GM19351 (cell line): ENCODE results near the gene TP63.
A peak's percentile ranks its signal among the peaks of the same experiment; 100 is the strongest.

Experiments used
- ATAC-seq: cut with Tn5 transposase; IDR thresholded peaks from one replicate; pipeline ENCODE4 v1.9.1; 2021; ENCODE audit warnings: mild to moderate bottlenecking, moderate library complexity; ENCODE audit not compliant: unreplicated experiment

The TP63 gene

GRCh38 chr3:189806171-189806951, 175.2 kb downstream of the TP63 start:
- ATAC-seq = no peak

GRCh38 chr3:189808246-189809007, 177.2 kb downstream of the TP63 start:
- ATAC-seq = no peak

- no peak for ATAC-seq
Observed at GRCh38 chr3:189809583-189809982, 178.4 kb downstream of the TP63 start.

GRCh38 chr3:189812806-189813465, 181.7 kb downstream of the TP63 start:
- ATAC-seq = no peak

GRCh38 chr3:189813647-189814240, 182.6 kb downstream of the TP63 start:
- ATAC-seq = no peak

GRCh38 chr3:189820365-189820720, 189.2 kb downstream of the TP63 start:
- peak; percentile 95 for ATAC-seq

- ATAC-seq = no peak
Observed at GRCh38 chr3:189821262-189821661, 190.1 kb downstream of the TP63 start.

- no peak for ATAC-seq
Observed at GRCh38 chr3:189822726-189823125, 191.5 kb downstream of the TP63 start.

GRCh38 chr3:189824629-189825312, 193.6 kb downstream of the TP63 start:
- ATAC-seq = no peak

GRCh38 chr3:189826566-189826965, 195.4 kb downstream of the TP63 start:
- ATAC-seq = no peak

- no peak for ATAC-seq
Observed at GRCh38 chr3:189827108-189827507, 195.9 kb downstream of the TP63 start.

GRCh38 chr3:189830401-189830800, 199.2 kb downstream of the TP63 start:
- no peak for ATAC-seq

GRCh38 chr3:189833266-189833665, 202.1 kb downstream of the TP63 start:
- no peak for ATAC-seq

GRCh38 chr3:189833996-189834395, 202.8 kb downstream of the TP63 start:
- no peak for ATAC-seq

- no peak for ATAC-seq
Observed at GRCh38 chr3:189834462-189834861, 203.3 kb downstream of the TP63 start.

- ATAC-seq = no peak
Observed at GRCh38 chr3:189836795-189837194, 205.6 kb downstream of the TP63 start.

GRCh38 chr3:189838291-189838690, 207.1 kb downstream of the TP63 start:
- no peak for ATAC-seq

GRCh38 chr3:189839576-189839975, 208.4 kb downstream of the TP63 start:
- ATAC-seq = no peak

- peak; percentile 53 for ATAC-seq
Observed at GRCh38 chr3:189841473-189842205, 210.4 kb downstream of the TP63 start.
